SKM-1 treated with dmso at 0.1 percent for 144 hours (cell line): ENCODE results near the gene HORMAD2.

Source experiments
- DNase-seq: peaks from one replicate; lab custom pipeline; 2025; ENCODE audit not compliant: unreplicated experiment; lab: John Stamatoyannopoulos, UW

Gene HORMAD2

DNA sequence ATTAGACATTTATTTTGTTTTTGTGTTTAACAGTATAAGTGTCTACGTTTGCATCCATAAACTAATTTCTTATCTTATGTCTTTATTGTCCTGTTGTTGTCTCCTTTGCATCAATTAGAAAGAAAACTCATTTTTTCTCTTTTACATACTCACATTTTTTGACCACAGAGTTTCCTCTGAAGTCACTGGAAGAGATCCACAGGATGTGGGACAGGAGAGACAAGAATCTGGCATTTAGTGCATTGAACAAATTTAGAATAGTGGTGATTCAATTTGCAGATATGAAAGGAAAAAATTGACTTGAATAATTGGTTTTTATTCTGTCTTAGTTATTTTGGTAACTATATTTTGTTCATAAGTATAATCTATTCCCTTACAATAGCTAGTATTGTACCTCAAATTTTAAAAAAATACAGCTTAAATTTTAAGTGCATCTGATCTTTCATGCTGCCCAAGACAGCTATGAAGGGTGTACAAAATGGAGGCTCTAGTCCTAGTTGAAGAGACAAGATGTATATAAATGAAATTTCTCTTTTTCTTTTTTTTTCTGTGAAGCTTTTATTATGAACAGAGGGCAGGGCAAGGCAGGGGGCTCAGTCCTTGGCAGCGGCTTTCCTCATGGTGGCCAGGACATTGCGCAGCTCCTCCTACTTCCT, 24.4 kb downstream of the HORMAD2 start:
- DNase-seq = no peak

DNA sequence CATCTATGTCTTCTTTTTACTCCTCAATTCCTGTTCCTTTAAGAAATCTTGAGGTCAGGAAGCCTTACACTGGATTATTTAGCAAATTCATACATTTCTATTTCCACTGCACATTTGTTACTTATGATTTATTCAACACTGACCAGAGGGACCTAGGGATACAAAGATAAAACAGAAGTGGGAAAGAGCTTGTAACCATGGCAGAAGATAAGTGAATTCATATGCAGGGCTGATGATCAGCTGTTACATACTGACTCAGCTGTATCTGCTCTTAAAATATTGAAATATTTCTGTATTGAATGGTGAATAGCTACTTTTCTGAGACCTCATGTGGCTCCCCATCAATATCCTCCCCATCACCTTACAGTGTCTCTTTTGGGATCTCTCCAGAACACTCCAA, 25.2 kb downstream of the HORMAD2 start:
- DNase-seq = no peak

DNA sequence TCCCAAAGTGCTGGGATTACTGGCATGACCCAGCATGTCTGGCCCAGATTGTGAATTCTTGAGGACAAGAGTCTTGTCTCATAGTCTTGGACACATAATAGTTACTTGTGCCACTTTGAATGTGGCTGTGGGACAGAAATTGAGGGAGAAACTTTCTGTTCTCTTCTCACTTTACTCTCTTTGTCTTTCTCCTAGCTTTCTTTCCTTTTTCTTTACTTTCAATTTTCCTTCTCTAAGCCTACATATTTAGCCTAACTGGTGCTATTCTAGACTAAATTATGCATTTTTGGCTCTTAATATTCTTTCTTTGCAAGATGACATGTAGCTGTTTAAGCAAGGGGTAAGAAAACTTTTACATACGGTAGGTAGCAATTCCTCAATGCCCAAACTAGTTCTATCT, 33.2 kb downstream of the HORMAD2 start:
- DNase-seq = no peak

DNA sequence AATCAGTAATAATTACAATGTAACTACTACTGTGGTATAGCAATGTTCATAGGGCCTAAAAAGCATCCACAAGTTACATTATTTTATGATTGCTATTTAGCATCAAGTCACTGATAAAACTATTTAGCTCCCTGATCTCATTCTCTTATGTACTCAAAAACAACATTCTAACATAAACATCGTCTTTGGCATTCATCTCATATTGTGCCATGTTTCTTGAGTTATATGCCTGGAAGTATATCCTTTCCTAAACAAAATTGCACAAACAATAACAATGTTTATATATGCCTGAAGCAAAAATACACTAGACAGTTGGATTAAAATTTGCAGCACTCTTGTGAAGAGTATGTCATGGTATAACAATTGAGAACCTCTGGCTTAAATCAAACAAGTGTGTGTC, 34.1 kb downstream of the HORMAD2 start:
- no peak for DNase-seq

DNA sequence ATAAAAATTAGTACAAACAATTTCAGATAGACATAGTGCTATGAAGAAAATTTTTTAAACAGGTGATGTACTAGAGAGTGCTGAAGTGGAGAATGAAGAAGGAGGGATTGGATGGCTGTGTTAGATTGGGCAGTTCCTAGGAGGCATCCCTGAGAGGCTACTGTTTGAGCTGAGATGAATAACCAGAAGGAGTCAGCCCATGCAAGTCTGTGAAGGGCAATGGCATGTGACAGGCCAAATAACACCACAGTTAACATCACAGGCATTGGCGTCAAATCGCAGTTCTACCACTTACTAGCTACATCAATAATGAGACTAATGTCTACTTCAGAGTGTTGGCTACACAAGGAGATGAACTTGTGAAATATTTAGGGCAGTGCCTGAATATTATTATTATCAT, 35.4 kb downstream of the HORMAD2 start:
- no peak for DNase-seq

DNA sequence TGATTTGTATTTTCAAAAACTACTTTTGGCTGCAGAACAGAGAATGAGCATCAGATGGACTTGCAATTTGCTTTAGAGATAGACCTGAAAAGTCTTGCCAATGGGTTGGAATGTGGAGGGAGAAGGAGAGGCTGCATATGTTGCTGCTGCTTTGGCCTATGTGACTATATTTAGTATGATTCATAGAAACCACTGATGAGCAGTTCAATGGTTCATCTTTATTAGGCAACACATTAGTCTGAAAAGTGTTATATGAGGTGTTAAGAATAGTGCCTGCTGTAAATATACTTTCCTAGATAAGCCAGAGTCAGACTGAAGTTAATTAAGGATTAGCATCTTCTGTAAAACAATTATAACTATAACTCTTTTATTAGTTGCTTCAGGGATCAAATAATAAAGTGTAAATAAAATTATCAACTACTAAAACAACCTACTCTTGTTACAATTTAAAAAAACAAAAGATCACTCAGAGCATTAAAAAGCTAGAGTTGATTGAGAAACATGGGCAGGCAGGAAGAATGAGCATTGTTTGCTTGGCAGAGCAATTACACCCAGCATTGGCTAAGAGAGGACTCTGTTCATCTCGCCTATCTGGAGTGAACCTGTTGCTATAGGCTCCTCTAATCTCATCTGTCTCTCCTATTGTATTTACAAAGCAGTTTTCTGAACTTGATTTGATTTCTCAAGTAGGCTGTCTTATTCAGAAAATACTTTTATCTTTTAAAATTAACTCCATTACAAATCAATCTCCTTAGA, 36.3 kb downstream of the HORMAD2 start:
- no peak for DNase-seq

DNA sequence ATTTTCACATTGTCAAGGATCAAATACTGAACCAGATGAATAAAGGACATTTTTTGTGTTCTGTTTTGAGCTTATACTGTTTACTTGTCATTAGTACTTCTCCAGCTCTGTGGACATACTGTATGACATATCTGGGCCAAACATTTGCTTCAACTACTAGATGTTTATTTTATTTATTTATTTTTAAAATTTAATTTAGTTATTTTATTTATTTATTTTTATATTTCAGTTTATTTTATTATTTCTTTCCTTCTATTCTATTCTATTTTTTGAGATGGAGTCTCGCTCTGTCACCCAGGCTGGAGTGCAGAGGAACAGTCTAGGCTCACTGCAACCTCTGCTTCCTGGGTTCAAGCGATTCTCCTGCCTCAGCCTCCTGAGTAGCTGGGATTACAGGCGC, 37.0 kb downstream of the HORMAD2 start:
- no peak for DNase-seq

DNA sequence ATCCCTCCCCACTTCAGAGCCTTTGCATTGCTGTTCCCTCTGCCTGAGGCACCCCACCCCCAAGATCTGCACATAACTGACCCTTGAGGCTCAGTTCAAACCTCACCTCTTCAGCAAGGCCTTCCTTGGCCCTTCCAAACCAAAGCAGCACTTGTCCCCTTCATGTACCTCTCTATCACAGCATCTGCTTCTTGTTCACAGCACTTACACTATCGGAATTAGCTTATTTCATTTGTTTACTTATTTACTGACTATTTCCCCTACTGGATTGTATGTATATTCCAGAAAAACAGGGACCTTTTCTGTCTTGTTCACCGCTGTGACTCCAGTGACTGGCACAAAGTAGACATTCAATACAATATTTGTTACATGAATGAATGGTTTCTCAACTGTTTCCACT, 38.0 kb downstream of the HORMAD2 start:
- DNase-seq = no peak

DNA sequence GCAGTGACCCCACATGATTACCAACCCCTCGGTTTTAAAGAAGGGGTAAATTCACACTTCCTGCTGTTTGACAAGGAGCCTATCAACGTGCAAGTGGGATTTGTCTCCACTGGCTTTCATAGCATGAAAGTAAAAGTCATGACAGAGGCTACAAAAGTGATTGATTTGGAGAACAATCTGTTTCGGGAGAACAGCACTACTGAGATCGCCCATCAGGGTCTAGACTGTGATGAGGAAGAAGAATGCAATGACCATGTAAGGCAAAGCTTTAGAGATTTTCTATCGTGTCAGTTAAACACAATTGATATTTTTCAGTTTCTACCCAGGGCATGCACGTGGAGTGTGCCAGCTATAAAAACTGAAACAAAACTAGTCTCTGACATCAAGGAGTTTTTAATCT, 41.7 kb downstream of the HORMAD2 start:
- no peak for DNase-seq

DNA sequence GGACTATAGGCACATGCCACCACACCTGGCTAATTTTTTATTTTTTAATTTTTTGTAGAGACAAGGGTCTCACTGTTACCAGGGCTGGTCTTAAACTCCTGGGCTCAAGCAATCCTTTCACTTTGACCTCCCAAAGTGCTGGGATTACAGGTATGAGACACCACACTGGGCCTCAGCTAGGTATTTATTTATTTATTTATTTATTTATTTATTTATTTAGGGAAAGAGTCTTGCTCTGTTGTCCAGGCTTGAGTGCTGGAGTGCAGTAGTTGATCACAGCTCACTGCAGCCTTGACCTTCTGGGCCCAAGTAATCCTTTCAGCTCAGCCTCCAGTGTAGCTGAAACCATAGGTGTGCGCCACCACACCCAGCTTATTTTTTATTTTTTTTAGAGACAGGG, 43.2 kb downstream of the HORMAD2 start:
- DNase-seq = no peak

DNA sequence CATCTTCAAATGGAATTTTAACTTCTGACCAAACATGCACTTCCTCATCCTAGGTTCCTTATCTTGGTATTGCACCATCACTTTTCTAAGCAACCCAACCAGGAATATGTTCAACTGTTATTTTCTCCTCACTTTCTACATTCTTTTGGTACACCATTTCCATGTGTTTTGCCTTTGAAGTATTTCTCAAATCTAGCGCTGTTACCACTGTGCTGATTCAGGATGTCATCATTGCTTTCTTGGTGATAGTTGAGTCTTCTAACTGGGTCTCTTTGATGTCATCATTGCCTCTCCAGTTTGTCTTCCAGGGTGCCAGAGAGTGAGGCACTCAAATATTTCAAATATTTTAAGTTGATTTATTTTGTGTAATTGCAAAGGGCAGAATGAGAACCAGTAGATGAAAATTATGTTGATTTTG, 47.5 kb downstream of the HORMAD2 start:
- peak; percentile 73 for DNase-seq

DNA sequence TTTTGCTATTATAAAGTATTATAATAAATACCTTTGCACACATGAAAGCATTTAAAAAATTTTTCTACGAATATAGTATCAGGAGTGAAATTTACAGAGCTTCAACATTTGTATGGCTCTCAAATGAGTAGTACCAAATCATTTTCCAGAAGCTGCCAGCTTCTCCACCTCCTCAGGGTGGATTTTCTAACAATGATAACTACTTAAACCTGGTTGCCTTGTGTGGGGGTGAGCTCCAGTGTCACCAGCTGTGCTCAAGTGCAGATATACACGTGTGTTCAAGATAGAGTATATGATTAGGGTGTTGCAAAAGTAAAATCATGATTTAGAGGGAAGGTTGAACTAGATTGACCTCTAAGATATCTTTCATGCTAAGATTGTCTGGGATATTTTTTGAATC, 48.2 kb downstream of the HORMAD2 start:
- DNase-seq = no peak

DNA sequence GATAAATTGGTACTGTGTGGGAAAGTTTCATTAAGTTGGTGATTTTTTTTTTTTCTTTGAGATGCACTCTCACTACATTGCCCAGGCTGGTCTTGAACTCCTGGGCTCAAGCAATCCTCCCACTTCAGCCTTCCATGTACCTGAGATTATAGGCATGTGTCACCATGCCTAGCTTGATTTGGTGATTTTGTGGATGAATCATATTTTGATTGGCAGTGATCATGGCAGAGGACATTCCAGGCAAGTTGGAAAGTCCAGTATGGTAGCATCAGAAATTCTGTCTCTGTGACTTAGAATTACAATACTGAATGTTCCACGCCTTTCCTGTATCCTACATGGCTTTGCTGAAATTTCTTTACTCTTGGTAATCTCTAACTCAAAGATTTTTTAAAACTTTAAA, 49.4 kb downstream of the HORMAD2 start:
- DNase-seq = no peak

DNA sequence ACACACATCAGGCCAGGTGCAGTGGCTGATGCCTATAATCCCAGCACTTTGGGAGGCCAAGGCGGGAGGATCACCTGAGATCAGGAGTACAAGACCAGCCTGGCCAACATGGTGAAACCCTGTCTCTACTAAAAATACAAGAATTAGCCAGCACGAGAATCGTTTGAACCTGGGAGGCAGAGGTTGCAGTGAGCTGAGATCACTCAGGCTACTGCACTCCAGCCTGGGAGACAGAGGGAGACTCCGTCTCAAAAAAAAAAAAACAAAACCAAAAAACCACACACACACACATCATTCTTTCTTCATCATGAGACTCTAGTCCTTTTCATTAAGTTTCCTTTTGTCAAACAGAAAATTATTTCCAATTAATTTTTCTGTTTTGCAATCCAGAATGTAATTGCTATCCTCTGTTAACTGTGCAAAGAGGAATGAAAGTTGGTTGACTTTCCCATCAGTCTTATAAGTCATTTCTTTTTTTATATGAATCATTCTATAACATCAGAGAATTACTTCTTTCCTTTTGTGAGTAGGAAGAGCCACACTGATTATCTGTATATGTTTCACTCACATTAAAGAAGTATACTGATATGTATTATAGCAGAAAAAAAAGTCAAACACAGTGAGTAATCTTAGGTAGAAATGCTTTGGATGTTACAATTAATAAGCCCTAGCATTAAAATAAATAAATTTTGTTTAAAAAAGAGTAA, 52.2 kb downstream of the HORMAD2 start:
- DNase-seq = no peak

DNA sequence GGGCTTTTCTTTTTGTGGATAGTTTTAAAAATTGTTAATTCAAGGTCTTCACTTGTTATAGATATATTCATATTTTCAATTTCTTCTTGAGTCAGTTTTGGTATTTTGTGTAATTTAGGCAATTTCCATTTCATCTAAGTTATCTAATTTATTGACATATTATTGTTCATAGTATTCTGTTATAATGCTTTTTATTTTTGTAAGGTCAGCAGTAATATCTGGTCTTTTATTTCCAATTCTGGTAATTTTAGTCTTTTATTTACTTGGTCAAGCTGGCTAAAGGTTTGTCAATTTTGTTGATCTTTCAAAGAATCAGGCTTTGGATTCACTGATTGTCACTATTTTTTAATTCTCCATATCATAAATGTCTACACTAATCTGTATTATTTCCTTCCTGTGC, 60.1 kb downstream of the HORMAD2 start:
- DNase-seq = no peak

DNA sequence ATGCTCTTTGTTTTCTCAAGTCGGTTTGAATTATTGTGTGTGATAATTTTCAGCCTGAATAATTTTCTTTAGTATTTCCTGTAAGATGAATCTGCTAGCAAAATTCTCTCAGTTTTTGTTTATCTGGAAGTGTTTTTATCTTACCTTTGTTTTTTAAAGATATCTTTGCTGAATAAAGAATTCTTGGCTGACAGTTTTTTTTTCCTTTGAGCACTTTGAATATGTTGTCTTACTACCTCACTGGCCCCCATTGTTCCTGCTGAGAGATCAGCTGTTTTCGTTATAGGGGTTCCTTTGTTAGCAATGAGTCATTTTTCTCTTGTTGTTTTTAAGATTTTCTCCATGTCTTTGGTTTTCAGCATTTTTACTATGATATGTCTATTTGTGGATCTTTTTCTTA, 63.0 kb downstream of the HORMAD2 start:
- no peak for DNase-seq

DNA sequence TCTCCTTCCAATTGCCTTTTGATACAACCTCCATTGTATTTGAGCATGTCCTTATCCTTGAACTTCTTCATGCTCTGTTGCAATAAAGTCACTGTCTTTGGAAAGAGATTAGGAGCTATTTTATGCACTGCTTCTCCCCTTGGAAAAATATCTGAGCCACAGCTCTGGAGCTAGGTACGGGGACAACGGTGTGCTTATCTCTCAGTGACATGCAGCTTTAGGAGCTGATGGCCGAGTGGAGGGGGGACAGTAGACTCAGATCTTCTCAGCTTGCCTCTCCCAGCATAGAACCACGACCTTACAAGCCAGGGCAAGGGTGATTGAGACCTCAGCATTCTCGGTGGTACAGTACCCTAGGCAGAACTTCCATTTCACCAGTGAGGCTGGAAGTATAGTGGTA, 64.1 kb downstream of the HORMAD2 start:
- no peak for DNase-seq

DNA sequence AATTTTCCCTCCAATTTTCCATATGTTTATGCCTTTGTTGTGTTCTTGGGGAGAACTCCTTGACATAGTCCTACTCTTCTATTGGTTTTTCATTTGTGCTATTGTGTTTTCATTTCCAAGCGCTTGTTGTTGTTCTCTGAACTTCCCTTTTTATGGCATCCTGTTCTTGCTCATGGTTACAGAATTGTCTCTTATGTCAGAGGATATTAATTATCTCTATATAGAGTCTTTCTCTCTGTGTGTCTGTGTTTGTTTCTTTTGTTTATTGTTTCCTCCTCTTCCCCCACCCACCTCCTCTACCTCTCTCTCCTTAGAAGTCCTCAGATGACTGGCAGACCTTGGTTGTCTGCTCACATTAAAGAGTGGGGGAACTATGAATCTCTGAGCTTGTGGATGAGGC, 69.9 kb downstream of the HORMAD2 start:
- no peak for DNase-seq

DNA sequence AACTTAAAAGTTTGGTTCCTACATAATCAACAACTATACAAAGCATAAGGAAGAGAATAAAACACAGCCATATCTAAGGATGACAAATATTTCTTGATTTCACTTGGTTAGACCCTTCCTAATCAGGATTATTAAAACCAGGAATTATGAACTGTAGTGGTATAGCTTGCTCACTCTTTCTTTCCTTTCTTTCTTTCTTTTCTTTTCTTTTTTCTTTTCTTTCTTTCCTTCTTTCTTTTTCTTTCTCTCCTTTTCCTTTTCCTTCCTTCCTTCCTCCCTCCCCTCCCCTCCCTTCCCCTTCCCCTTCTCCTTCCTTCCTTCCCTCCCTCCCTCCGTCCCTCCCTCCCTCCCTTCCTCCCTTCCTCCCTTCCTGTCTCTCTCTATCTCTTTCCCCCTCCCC, 78.0 kb downstream of the HORMAD2 start:
- DNase-seq = no peak

DNA sequence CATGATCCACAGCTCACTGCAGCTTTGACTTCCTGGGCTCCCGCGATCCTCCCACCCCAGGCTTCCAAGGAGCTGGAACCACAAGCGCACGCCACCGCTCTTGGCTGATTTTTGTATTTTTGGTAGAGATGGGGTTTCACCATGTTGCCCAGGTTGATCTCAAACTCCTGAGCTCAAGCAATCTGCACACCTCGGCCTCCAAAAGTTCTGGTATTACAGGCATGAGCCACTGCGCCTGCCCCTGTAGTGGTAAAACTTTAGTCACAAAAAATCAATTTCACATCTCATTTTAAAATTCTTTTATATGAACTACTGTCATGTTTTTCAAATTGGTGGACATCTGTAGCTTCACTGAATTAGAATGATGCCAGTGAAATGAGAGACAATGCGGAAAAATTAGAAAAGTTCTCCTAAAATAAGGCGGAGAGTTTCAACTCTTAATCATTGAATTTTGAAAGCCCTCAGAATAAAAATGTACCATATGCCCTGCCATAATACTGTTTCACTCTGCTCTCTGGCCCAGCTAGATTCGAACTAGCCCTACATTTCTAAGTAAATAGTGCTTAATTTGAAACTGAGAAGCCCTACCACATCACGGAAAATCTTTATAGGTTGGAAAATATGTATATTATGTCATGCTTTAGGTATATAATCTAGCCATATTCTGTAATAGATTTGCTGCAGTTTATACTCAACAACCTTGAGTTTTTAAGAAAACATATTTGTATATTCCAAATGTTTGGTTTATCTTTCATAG, 78.7 kb downstream of the HORMAD2 start:
- no peak for DNase-seq

DNA sequence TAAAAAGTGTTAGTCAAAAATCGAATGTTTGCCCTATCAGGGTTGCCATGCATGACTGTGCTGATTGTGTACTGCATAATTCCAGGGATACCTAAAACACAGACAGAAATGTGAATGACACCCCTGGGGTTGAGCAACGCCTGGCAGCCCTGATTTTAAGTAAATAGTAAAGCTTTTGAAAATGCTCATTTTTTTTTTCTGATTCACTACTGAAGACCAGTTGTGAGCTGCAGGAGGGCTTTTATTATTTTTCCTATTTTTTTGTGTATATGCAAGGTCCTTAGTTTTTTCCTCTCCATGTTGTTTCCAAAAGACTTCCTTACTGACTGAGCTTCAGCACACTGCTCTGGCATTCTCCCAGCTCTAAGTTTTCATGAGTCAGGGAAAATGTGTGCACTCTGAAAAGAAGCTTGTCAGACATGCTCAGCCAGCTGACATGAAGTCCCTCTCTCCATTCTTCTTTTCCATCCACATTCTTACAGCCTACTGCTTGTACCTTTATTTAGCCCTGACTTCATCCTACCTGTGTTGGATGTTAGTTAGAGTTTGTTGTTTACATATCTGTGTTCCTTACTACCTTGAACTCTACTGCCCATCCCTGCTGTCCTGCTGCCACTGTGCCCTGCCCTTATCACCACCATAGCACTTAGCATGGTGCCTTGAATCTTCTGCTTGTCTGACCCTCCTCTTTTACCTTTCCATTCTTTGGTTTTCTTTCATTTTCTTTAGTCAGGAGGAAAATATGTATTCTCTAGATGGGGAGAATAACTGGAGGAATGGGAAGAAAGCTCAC, 79.5 kb downstream of the HORMAD2 start:
- no peak for DNase-seq
